Activated CD4-positive, alpha-beta T cell treated with anti-CD3 and anti-CD28 coated beads, Interleukin-2, amount 10 ng/mL, durations not matched to agents 7 days and 5 days (primary cell): Measurements from ENCODE around the gene COL27A1. TPM values are rescaled to one million over a fixed set of nuclear protein-coding genes. Genes with fewer than 3 reads are reported as not detected.

Experiments
- CTCF ChIA-PET: fragments of 350-600 bp; sonication (Branson Sonifier 250); formaldehyde crosslinking; loops from one replicate; lab custom pipeline; 2021; ENCODE audit warnings: antibody characterized with exemption; lab: Charles Lee
- POLR2A ChIA-PET: fragments of 350-600 bp; sonication (Branson Sonifier 250); formaldehyde crosslinking; loops from one replicate; lab custom pipeline; 2021; ENCODE audit warnings: antibody characterized with exemption; lab: Charles Lee
- DNase-seq: peaks from one replicate; pipeline ENCODE4 v3.0.0-alpha.2; 2020
- H3K27ac Mint-ChIP-seq: one replicate; pipeline ENCODE4 v1.8.0; 2021; ENCODE audit warnings: mild to moderate bottlenecking, moderate library complexity, mixed read lengths
- H3K27me3 Mint-ChIP-seq: one replicate; pipeline ENCODE4 v1.8.0; 2021; ENCODE audit warnings: mixed read lengths
- H3K36me3 Mint-ChIP-seq: one replicate; pipeline ENCODE4 v1.8.0; 2021; ENCODE audit warnings: low read depth, mixed read lengths
- H3K4me1 Mint-ChIP-seq: one replicate; pipeline ENCODE4 v1.8.0; 2021; ENCODE audit warnings: mixed read lengths
- H3K4me3 Mint-ChIP-seq: one replicate; pipeline ENCODE4 v1.8.0; 2021; ENCODE audit warnings: mild to moderate bottlenecking, moderate library complexity, mixed read lengths
- H3K9me3 Mint-ChIP-seq: one replicate; pipeline ENCODE4 v1.8.0; 2021; ENCODE audit warnings: mixed read lengths
- total RNA-seq, 2 experiments: library from RNA; stranded (reverse); gene quantifications; one replicate each; pipeline ENCODE4 v1.2.3, GENCODE V29; 2021

COL27A1 gene
- total RNA-seq, 2 experiments from 2014 or later, result 0.15 to 0.22 TPM

- Mint-ChIP-seq H3K27ac (peak overlapping the region; percentile 19), H3K36me3 (no peaks in the 10 kb centered on the region), H3K27me3 (no peaks in the 10 kb centered on the region), H3K4me1 (no peaks in the 10 kb centered on the region), H3K4me3 (no peak overlapping the region), H3K9me3 (no peaks in the 10 kb centered on the region)
- CTCF ChIA-PET, result no interaction called here
- POLR2A ChIA-PET, result no interaction called here
- no peak for DNase-seq
Observed at GRCh38 chr9:114228016-114228808, 72.9 kb downstream of the COL27A1 start.

DNA sequence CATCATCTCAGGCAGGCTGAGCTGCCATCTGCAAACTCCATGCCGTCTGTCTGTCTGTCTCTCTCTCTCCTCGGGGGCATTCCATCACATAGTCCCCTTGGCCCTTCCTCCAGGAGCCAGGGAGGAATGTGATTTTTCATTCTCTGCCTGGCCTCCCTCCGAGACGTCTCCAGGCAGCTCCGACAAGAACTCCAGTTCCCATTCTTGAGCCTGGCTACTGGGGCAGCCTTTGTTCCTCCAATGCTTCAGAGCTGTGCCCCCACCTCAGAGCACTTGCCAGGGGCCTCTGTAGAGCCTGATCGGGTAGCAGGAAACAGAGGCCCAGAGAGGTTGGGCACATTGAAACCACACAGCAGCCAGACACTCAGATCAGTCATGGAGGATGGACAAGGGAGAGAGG is 74.0 kb downstream of the COL27A1 start:
- DNase-seq, result no peak
- POLR2A ChIA-PET, result no interaction called here
- no peaks in the 10 kb centered on the region for H3K4me1 Mint-ChIP-seq
- no peak overlapping the region for H3K4me3 Mint-ChIP-seq
- H3K36me3 Mint-ChIP-seq, result no peaks in the 10 kb centered on the region
- H3K27ac Mint-ChIP-seq, result no peak overlapping the region
- no peaks in the 10 kb centered on the region for H3K27me3 Mint-ChIP-seq
- CTCF ChIA-PET, result no interaction called here
- H3K9me3 Mint-ChIP-seq, result no peaks in the 10 kb centered on the region

GRCh38 chr9:114230068-114230467 is 74.7 kb downstream of the COL27A1 start:
- no peak overlapping the region for H3K4me3 Mint-ChIP-seq
- no peaks in the 10 kb centered on the region for H3K27me3 Mint-ChIP-seq
- H3K36me3 Mint-ChIP-seq, result no peaks in the 10 kb centered on the region
- H3K9me3 Mint-ChIP-seq, result no peaks in the 10 kb centered on the region
- H3K27ac Mint-ChIP-seq, result no peak overlapping the region
- no peaks in the 10 kb centered on the region for H3K4me1 Mint-ChIP-seq
- CTCF ChIA-PET, result interaction anchor here (1.3 kb wide), 1 partner anchor 10 kb away, joined by 3 read pairs; no protein-coding TSS in a partner anchor
- POLR2A ChIA-PET, result no interaction called here
- DNase-seq, result no peak

DNA sequence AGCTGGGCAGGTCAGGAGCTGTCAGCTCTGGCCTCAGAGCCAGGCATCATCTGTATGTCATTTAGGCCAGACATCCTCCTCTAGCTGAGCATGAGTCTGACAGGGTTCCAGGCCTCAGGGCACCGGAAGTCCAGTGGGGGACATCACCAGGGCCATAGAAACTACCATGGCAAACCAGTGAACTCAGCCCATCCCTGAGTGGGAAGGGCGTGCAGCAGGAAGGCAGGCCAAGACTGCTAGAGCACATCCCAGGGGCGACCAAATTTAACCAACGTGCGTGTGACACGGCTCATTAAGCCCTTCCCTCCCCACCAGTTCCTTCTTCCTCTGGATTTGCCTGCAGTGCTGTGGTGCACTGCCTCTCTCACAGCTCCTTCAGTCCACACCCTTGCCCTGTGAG is 75.9 kb downstream of the COL27A1 start:
- no peaks in the 10 kb centered on the region for H3K36me3 Mint-ChIP-seq
- CTCF ChIA-PET, result interaction anchor here (1.3 kb wide), 1 partner anchor 12 kb away, joined by 3 read pairs; no protein-coding TSS in a partner anchor
- peaks cover 3% of the 10 kb centered on the region for H3K27me3 Mint-ChIP-seq
- no peak overlapping the region for H3K4me3 Mint-ChIP-seq
- peaks cover 2% of the 10 kb centered on the region for H3K4me1 Mint-ChIP-seq
- H3K9me3 Mint-ChIP-seq, result no peaks in the 10 kb centered on the region
- POLR2A ChIA-PET, result no interaction called here
- DNase-seq, result no peak
- H3K27ac Mint-ChIP-seq, result no peak overlapping the region

GRCh38 chr9:114231719-114232449 is 76.5 kb downstream of the COL27A1 start:
- Mint-ChIP-seq H3K27ac (no peak overlapping the region), H3K27me3 (peaks cover 3% of the 10 kb centered on the region), H3K9me3 (no peaks in the 10 kb centered on the region), H3K4me3 (no peak overlapping the region), H3K4me1 (peaks cover 2% of the 10 kb centered on the region), H3K36me3 (no peaks in the 10 kb centered on the region)
- CTCF ChIA-PET, result no interaction called here
- no peak for DNase-seq
- POLR2A ChIA-PET, result no interaction called here

- CTCF ChIA-PET, result no interaction called here
- POLR2A ChIA-PET, result no interaction called here
- H3K4me1 Mint-ChIP-seq, result peaks cover 2% of the 10 kb centered on the region
- no peaks in the 10 kb centered on the region for H3K9me3 Mint-ChIP-seq
- no peak for DNase-seq
- H3K27me3 Mint-ChIP-seq, result peaks cover 3% of the 10 kb centered on the region
- no peak overlapping the region for H3K4me3 Mint-ChIP-seq
- no peak overlapping the region for H3K27ac Mint-ChIP-seq
- H3K36me3 Mint-ChIP-seq, result no peaks in the 10 kb centered on the region
Observed at GRCh38 chr9:114233491-114234185, 78.3 kb downstream of the COL27A1 start.

GRCh38 chr9:114235033-114235661 is 79.8 kb downstream of the COL27A1 start:
- no peaks in the 10 kb centered on the region for H3K9me3 Mint-ChIP-seq
- peaks cover 3% of the 10 kb centered on the region for H3K27me3 Mint-ChIP-seq
- H3K36me3 Mint-ChIP-seq, result no peaks in the 10 kb centered on the region
- no peak overlapping the region for H3K4me3 Mint-ChIP-seq
- CTCF ChIA-PET, result interaction anchor here (0.6 to 0.9 kb wide), 2 partner anchors 9 to 15 kb away, joined by 3 to 5 read pairs; no protein-coding TSS in a partner anchor
- DNase-seq, result no peak
- POLR2A ChIA-PET, result interaction anchor here (0.6 kb wide), 1 partner anchor 558 kb away, joined by 3 read pairs; no protein-coding TSS in a partner anchor
- H3K27ac Mint-ChIP-seq, result no peak overlapping the region
- peaks cover 2% of the 10 kb centered on the region for H3K4me1 Mint-ChIP-seq

- ChIA-PET POLR2A (no interaction called here), CTCF (interaction anchor here (1.0 kb wide), 1 partner anchor 54 kb away, joined by 3 read pairs; no protein-coding TSS in a partner anchor)
- Mint-ChIP-seq H3K36me3 (no peaks in the 10 kb centered on the region), H3K4me1 (peaks cover 8% of the 10 kb centered on the region), H3K27ac (no peak overlapping the region), H3K4me3 (no peak overlapping the region), H3K9me3 (no peaks in the 10 kb centered on the region), H3K27me3 (peaks cover 3% of the 10 kb centered on the region)
- DNase-seq, result no peak
Observed at GRCh38 chr9:114236391-114237138, 81.2 kb downstream of the COL27A1 start.

DNA sequence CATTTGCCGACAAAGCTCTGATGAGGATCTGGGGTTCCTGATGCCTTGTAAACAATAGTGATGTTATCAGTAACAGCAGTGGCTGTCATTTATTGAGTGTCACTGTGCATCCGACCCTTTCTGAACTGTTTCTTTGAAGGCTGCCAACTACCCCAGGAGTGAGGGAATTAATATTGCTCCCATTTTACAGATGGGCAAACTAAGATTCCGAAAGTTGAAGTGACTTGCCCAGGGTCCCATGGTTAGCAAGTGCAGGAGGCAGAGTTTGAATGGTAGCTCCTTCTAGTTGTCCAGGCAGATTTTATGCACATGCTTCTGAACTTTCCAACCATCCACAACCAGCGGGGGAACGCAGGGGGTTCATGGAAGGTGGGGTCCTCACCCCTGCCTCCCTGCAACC is 81.9 kb downstream of the COL27A1 start:
- no peak overlapping the region for H3K4me3 Mint-ChIP-seq
- peaks cover 10% of the 10 kb centered on the region for H3K4me1 Mint-ChIP-seq
- no peak for DNase-seq
- POLR2A ChIA-PET, result no interaction called here
- H3K27me3 Mint-ChIP-seq, result peaks cover 3% of the 10 kb centered on the region
- CTCF ChIA-PET, result no interaction called here
- no peaks in the 10 kb centered on the region for H3K36me3 Mint-ChIP-seq
- no peaks in the 10 kb centered on the region for H3K9me3 Mint-ChIP-seq
- no peak overlapping the region for H3K27ac Mint-ChIP-seq

- Mint-ChIP-seq H3K36me3 (no peaks in the 10 kb centered on the region), H3K4me1 (peaks cover 10% of the 10 kb centered on the region), H3K9me3 (no peaks in the 10 kb centered on the region), H3K27ac (no peak overlapping the region), H3K4me3 (no peak overlapping the region), H3K27me3 (peaks cover 3% of the 10 kb centered on the region)
- POLR2A ChIA-PET, result no interaction called here
- CTCF ChIA-PET, result no interaction called here
- DNase-seq, result no peak
Observed at GRCh38 chr9:114237781-114238180, 82.4 kb downstream of the COL27A1 start.

DNA sequence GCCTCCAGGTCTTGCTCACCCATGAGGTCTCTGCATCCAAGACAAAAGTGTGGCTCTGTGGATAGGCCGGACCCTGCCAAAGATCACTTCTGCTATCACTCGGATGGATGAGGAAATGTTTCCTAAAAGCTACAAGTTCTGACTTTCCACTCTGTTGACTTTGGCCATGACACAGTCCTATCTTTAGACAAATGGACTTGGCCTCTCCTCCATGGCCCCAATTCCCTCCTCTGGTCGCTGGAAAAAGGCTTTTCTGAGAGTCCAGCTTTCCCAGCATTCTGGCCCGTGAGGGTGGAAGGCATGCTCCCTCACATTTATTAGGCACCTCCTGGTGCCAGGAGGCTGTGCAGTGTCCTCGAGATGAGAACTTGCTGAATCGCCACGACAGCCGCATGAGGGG is 83.1 kb downstream of the COL27A1 start:
- no peak for DNase-seq
- ChIA-PET POLR2A (no interaction called here), CTCF (interaction anchor here (1.3 kb wide), 1 partner anchor 13 kb away, joined by 3 read pairs; no protein-coding TSS in a partner anchor)
- Mint-ChIP-seq H3K36me3 (no peaks in the 10 kb centered on the region), H3K4me3 (no peak overlapping the region), H3K4me1 (peaks cover 10% of the 10 kb centered on the region), H3K9me3 (no peaks in the 10 kb centered on the region), H3K27me3 (peaks cover 3% of the 10 kb centered on the region), H3K27ac (no peak overlapping the region)
